Measurements from ENCODE around the gene FASLG.
"Not testable (repeated sequence)": the region's sequence is repeated elsewhere in the genome, so short reads cannot be mapped to it uniquely, and the experiment has no call there.

FASLG gene

GRCh38 chr1:172686143-172686542 is 27.2 kb downstream of the FASLG start:
- Histone ChIP-seq H3K27me3 (ENCODE audit: control insufficient read depth, insufficient read depth, low read length) (no peaks in the 10 kb centered on the region), H3K4me3 (ENCODE audit: low read length) (no peak overlapping the region), H3K36me3 (ENCODE audit: insufficient read depth, low read length) (no peaks in the 10 kb centered on the region), H3K4me2 (ENCODE audit: low read length) (no peak overlapping the region), H3K4me1 (ENCODE audit: control insufficient read depth, insufficient read depth, low read length) (no peaks in the 10 kb centered on the region), H3K9ac (ENCODE audit: low read depth, low read length) (no peak overlapping the region), H3K9me3 (replicated peaks; ENCODE audit: low read length) (no peaks in the 10 kb centered on the region)

- not testable (repeated sequence) for H3K27me3 ChIP-seq (ENCODE audit: control insufficient read depth, insufficient read depth, low read length); H3K4me3 ChIP-seq (ENCODE audit: low read length); H3K9me3 ChIP-seq (replicated peaks; ENCODE audit: low read length); H3K4me1 ChIP-seq (ENCODE audit: control insufficient read depth, insufficient read depth, low read length); H3K36me3 ChIP-seq (ENCODE audit: insufficient read depth, low read length); H3K4me2 ChIP-seq (ENCODE audit: low read length); H3K9ac ChIP-seq (ENCODE audit: low read depth, low read length)
These were observed 29.7 kb downstream of the FASLG start for GRCh38 chr1:172688428-172689085.

GRCh38 chr1:172690925-172691324 is 32.0 kb downstream of the FASLG start:
- H3K9me3 ChIP-seq (replicated peaks; ENCODE audit: low read length); H3K9ac ChIP-seq (ENCODE audit: low read depth, low read length); H3K4me3 ChIP-seq (ENCODE audit: low read length); H3K4me1 ChIP-seq (ENCODE audit: control insufficient read depth, insufficient read depth, low read length); H3K27me3 ChIP-seq (ENCODE audit: control insufficient read depth, insufficient read depth, low read length); H3K4me2 ChIP-seq (ENCODE audit: low read length); H3K36me3 ChIP-seq (ENCODE audit: insufficient read depth, low read length): not testable (repeated sequence)

GRCh38 chr1:172697534-172698002 is 38.7 kb downstream of the FASLG start:
- no peaks in the 10 kb centered on the region for H3K36me3 ChIP-seq (ENCODE audit: insufficient read depth, low read length)
- H3K27me3 ChIP-seq (ENCODE audit: control insufficient read depth, insufficient read depth, low read length): no peaks in the 10 kb centered on the region
- no peaks in the 10 kb centered on the region for H3K9me3 ChIP-seq (replicated peaks; ENCODE audit: low read length)
- no peak overlapping the region for H3K4me3 ChIP-seq (ENCODE audit: low read length)
- H3K9ac ChIP-seq (ENCODE audit: low read depth, low read length): no peak overlapping the region
- H3K4me2 ChIP-seq (ENCODE audit: low read length): no peak overlapping the region
- H3K4me1 ChIP-seq (ENCODE audit: control insufficient read depth, insufficient read depth, low read length): peaks cover 7% of the 10 kb centered on the region

- H3K4me3 ChIP-seq (ENCODE audit: low read length): no peak overlapping the region
- no peaks in the 10 kb centered on the region for H3K9me3 ChIP-seq (replicated peaks; ENCODE audit: low read length)
- H3K36me3 ChIP-seq (ENCODE audit: insufficient read depth, low read length): no peaks in the 10 kb centered on the region
- no peak overlapping the region for H3K4me2 ChIP-seq (ENCODE audit: low read length)
- H3K27me3 ChIP-seq (ENCODE audit: control insufficient read depth, insufficient read depth, low read length): no peaks in the 10 kb centered on the region
- H3K9ac ChIP-seq (ENCODE audit: low read depth, low read length): no peak overlapping the region
- peaks cover 7% of the 10 kb centered on the region for H3K4me1 ChIP-seq (ENCODE audit: control insufficient read depth, insufficient read depth, low read length)
These were observed 39.3 kb downstream of the FASLG start for GRCh38 chr1:172698224-172698623.

GRCh38 chr1:172699111-172699510 is 40.2 kb downstream of the FASLG start:
- peaks cover 7% of the 10 kb centered on the region for H3K4me1 ChIP-seq (ENCODE audit: control insufficient read depth, insufficient read depth, low read length)
- H3K9ac ChIP-seq (ENCODE audit: low read depth, low read length): no peak overlapping the region
- H3K4me3 ChIP-seq (ENCODE audit: low read length): no peak overlapping the region

GRCh38 chr1:172699695-172700227 is 40.9 kb downstream of the FASLG start:
- H3K4me2 ChIP-seq (ENCODE audit: low read length): no peak overlapping the region
- no peak overlapping the region for H3K9ac ChIP-seq (ENCODE audit: low read depth, low read length)
- no peaks in the 10 kb centered on the region for H3K36me3 ChIP-seq (ENCODE audit: insufficient read depth, low read length)
- peaks cover 7% of the 10 kb centered on the region for H3K4me1 ChIP-seq (ENCODE audit: control insufficient read depth, insufficient read depth, low read length)
- H3K4me3 ChIP-seq (ENCODE audit: low read length): no peak overlapping the region
- H3K27me3 ChIP-seq (ENCODE audit: control insufficient read depth, insufficient read depth, low read length): no peaks in the 10 kb centered on the region
- H3K9me3 ChIP-seq (replicated peaks; ENCODE audit: low read length): no peaks in the 10 kb centered on the region

More at GRCh38 chr1:172699111-172699510, 40.2 kb downstream of the FASLG start:
- Histone ChIP-seq H3K27me3 (ENCODE audit: control insufficient read depth, insufficient read depth, low read length) (no peaks in the 10 kb centered on the region), H3K9me3 (replicated peaks; ENCODE audit: low read length) (no peaks in the 10 kb centered on the region), H3K4me2 (ENCODE audit: low read length) (no peak overlapping the region), H3K36me3 (ENCODE audit: insufficient read depth, low read length) (no peaks in the 10 kb centered on the region)

GRCh38 chr1:172700556-172700955 is 41.7 kb downstream of the FASLG start:
- Histone ChIP-seq H3K36me3 (ENCODE audit: insufficient read depth, low read length) (no peaks in the 10 kb centered on the region), H3K9me3 (replicated peaks; ENCODE audit: low read length) (no peaks in the 10 kb centered on the region), H3K4me3 (ENCODE audit: low read length) (no peak overlapping the region), H3K4me1 (ENCODE audit: control insufficient read depth, insufficient read depth, low read length) (peaks cover 7% of the 10 kb centered on the region), H3K4me2 (ENCODE audit: low read length) (no peak overlapping the region), H3K9ac (ENCODE audit: low read depth, low read length) (no peak overlapping the region), H3K27me3 (ENCODE audit: control insufficient read depth, insufficient read depth, low read length) (no peaks in the 10 kb centered on the region)

- Histone ChIP-seq H3K4me3 (ENCODE audit: low read length) (no peak overlapping the region), H3K9me3 (replicated peaks; ENCODE audit: low read length) (no peaks in the 10 kb centered on the region), H3K27me3 (ENCODE audit: control insufficient read depth, insufficient read depth, low read length) (no peaks in the 10 kb centered on the region), H3K4me1 (ENCODE audit: control insufficient read depth, insufficient read depth, low read length) (peaks cover 7% of the 10 kb centered on the region), H3K36me3 (ENCODE audit: insufficient read depth, low read length) (no peaks in the 10 kb centered on the region), H3K9ac (ENCODE audit: low read depth, low read length) (no peak overlapping the region), H3K4me2 (ENCODE audit: low read length) (no peak overlapping the region)
These were observed 45.1 kb downstream of the FASLG start for GRCh38 chr1:172704001-172704400.

GRCh38 chr1:172704420-172705210 is 45.7 kb downstream of the FASLG start:
- no peak overlapping the region for H3K4me3 ChIP-seq (ENCODE audit: low read length)
- peaks cover 3% of the 10 kb centered on the region for H3K4me1 ChIP-seq (ENCODE audit: control insufficient read depth, insufficient read depth, low read length)
- no peaks in the 10 kb centered on the region for H3K36me3 ChIP-seq (ENCODE audit: insufficient read depth, low read length)
- H3K9ac ChIP-seq (ENCODE audit: low read depth, low read length): no peak overlapping the region
- no peaks in the 10 kb centered on the region for H3K9me3 ChIP-seq (replicated peaks; ENCODE audit: low read length)
- no peaks in the 10 kb centered on the region for H3K27me3 ChIP-seq (ENCODE audit: control insufficient read depth, insufficient read depth, low read length)
- no peak overlapping the region for H3K4me2 ChIP-seq (ENCODE audit: low read length)

- no peak overlapping the region for H3K4me3 ChIP-seq (ENCODE audit: low read length)
- no peaks in the 10 kb centered on the region for H3K27me3 ChIP-seq (ENCODE audit: control insufficient read depth, insufficient read depth, low read length)
- no peak overlapping the region for H3K9ac ChIP-seq (ENCODE audit: low read depth, low read length)
- no peaks in the 10 kb centered on the region for H3K9me3 ChIP-seq (replicated peaks; ENCODE audit: low read length)
- H3K36me3 ChIP-seq (ENCODE audit: insufficient read depth, low read length): no peaks in the 10 kb centered on the region
- H3K4me1 ChIP-seq (ENCODE audit: control insufficient read depth, insufficient read depth, low read length): no peaks in the 10 kb centered on the region
- no peak overlapping the region for H3K4me2 ChIP-seq (ENCODE audit: low read length)
These were observed 49.5 kb downstream of the FASLG start for GRCh38 chr1:172708452-172708851.
